Sigmoid colon (tissue), 3 donors: ENCODE measurements around the gene PMM2.

Experiments
- POLR2A ChIP-seq, 2 donors: fragments of 450-650 bp; IDR thresholded peaks; one replicate each; pipeline ENCODE4 v1.6.1; 2016; ENCODE audit warnings: antibody characterized with exemption in 2 of 2, mild to moderate bottlenecking in 2 of 2, moderate library complexity in 2 of 2
- TF ChIP-seq, protein P1 (sequence below), 4 experiments: fragments of 450-650 bp in 3 of 4; fragments of 200-600 bp in 1 of 4; IDR thresholded peaks; one replicate each; pipeline ENCODE4 v1.5.1; 2016 to 2019; ENCODE audit warnings: antibody characterized with exemption in 4 of 4, mild to moderate bottlenecking in 3 of 4, moderate library complexity in 2 of 4

DNA sequence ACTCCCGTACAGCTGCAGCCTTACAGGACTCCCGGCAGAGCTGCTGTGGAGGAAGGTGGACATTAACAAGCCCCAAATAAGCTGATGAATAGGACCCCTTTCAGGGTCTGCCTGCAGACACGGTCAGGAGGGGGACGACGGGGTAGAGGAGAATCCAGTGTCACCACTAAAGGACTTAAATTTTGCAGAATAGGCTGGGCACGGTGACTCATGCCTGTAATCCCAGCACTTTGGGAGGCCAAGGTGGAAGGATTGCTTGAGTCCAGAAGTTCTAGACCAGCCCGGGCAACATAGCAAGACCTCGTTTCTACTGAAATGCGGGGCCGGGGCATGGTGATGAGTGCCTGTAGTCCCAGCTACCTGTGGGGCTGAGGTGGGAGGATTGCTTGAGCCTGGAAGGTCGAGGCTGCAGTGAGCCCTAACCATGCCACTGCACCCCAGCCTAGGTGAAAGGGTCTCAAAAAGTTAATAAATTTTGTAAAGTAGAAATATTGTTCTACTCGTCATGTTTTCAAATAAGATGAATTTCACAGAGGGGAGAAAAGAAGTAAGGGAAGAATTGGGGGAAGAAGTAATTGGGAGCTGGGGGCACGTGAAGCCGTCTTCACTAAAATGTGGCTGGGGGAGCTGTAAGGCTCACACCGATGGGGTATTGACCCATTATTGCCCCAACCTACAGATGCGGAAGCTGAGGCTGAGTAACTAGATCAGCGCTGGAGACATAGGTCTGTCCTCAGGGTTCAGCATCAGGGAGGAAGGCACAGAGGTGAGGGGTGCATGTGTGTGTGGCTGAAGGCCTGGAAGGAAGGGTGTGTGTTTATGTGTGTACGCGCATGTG, 89.2 kb downstream of the PMM2 start:
- TF ChIP-seq, protein P1, sequence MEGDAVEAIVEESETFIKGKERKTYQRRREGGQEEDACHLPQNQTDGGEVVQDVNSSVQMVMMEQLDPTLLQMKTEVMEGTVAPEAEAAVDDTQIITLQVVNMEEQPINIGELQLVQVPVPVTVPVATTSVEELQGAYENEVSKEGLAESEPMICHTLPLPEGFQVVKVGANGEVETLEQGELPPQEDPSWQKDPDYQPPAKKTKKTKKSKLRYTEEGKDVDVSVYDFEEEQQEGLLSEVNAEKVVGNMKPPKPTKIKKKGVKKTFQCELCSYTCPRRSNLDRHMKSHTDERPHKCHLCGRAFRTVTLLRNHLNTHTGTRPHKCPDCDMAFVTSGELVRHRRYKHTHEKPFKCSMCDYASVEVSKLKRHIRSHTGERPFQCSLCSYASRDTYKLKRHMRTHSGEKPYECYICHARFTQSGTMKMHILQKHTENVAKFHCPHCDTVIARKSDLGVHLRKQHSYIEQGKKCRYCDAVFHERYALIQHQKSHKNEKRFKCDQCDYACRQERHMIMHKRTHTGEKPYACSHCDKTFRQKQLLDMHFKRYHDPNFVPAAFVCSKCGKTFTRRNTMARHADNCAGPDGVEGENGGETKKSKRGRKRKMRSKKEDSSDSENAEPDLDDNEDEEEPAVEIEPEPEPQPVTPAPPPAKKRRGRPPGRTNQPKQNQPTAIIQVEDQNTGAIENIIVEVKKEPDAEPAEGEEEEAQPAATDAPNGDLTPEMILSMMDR (IDR thresholded peaks at IDR 0.05): no peak
- no peak for TF ChIP-seq POLR2A (IDR thresholded peaks at IDR 0.05)
